DND-41 (cell line): ENCODE data around the gene ARHGAP4.

Experiments used
- ATAC-seq: fragments of 200-7000 bp; cut with Tn5 transposase; 3 replicates; pipeline ENCODE4 v1.9.1; 2021; ENCODE audit warnings: low read depth; ENCODE audit not compliant: insufficient read depth
- DNase-seq: peaks from one replicate; pipeline ENCODE4 v3.0.0-alpha.2; 2020
- H2AFZ ChIP-seq: 2 replicates; pipeline ENCODE4 v1.6.0; 2012; ENCODE audit warnings: low read depth, low read length
- H3K27ac ChIP-seq: 2 replicates; pipeline ENCODE4 v1.5.1; 2012; ENCODE audit warnings: low read length, inconsistent platforms
- H3K27me3 ChIP-seq: fragments of 200-600 bp; sonication (generic); 2 replicates; pipeline ENCODE4 v1.6.0; 2012; ENCODE audit warnings: low read length, mild to moderate bottlenecking, inconsistent platforms; ENCODE audit not compliant: insufficient read depth, poor library complexity
- H3K36me3 ChIP-seq: 2 replicates; pipeline ENCODE4 v1.5.1; 2012; ENCODE audit warnings: low read length, inconsistent platforms; ENCODE audit not compliant: insufficient read depth
- H3K4me1 ChIP-seq: 2 replicates; pipeline ENCODE4 v1.5.1; 2012; ENCODE audit warnings: mild to moderate bottlenecking, low read length; ENCODE audit not compliant: insufficient read depth
- H3K4me2 ChIP-seq: 2 replicates; pipeline ENCODE4 v1.6.0; 2012; ENCODE audit warnings: mild to moderate bottlenecking, moderate library complexity, low read length, inconsistent platforms; ENCODE audit not compliant: insufficient read depth
- H3K4me3 ChIP-seq, 2 experiments: fragments of 200-600 bp in 1 of 2; shearing (Covaris generic) in 1 of 2; 2 replicates each; pipeline ENCODE4 v1.5.1; 2012 to 2016; ENCODE audit warnings: inconsistent platforms in 2 of 2, low read length in 2 of 2, mild to moderate bottlenecking in 2 of 2, low read depth in 1 of 2, moderate library complexity in 1 of 2
- H3K79me2 ChIP-seq: 2 replicates; pipeline ENCODE4 v1.6.0; 2012; ENCODE audit warnings: low read length, inconsistent platforms; ENCODE audit not compliant: insufficient read depth
- H3K9ac ChIP-seq: 2 replicates; pipeline ENCODE4 v1.6.0; 2012; ENCODE audit warnings: low read depth, mild to moderate bottlenecking, inconsistent platforms, low read length, moderate library complexity
- H3K9me3 ChIP-seq: 2 replicates; pipeline ENCODE4 v1.5.1; 2012; ENCODE audit warnings: low read length, moderate library complexity, mild to moderate bottlenecking, inconsistent platforms; ENCODE audit not compliant: insufficient read depth, severe bottlenecking
- H4K20me1 ChIP-seq: 2 replicates; pipeline ENCODE4 v1.6.0; 2012; ENCODE audit warnings: low read length; ENCODE audit not compliant: insufficient read depth
- CTCF ChIP-seq: IDR thresholded peaks from 2 replicates; pipeline ENCODE4 v1.5.1; 2012; ENCODE audit warnings: borderline replicate concordance, low read length, moderate library complexity, mild to moderate bottlenecking; ENCODE audit not compliant: poor library complexity, severe bottlenecking; ENCODE audit errors: extremely low read depth
- EZH2 ChIP-seq: IDR thresholded peaks from 3 replicates; pipeline ENCODE4 v1.6.1; 2012; ENCODE audit warnings: borderline replicate concordance, low read depth, mild to moderate bottlenecking, moderate library complexity, low read length, inconsistent platforms; ENCODE audit not compliant: severe bottlenecking

The ARHGAP4 gene

GRCh38 chrX:153867139-153867538 is 58.9 kb downstream of the ARHGAP4 start:
- no peak for ATAC-seq
- Histone ChIP-seq H3K9ac (no peak overlapping the region), H3K27me3 (no peaks in the 10 kb centered on the region), H2AFZ (no peak overlapping the region), H3K36me3 (no peaks in the 10 kb centered on the region), H4K20me1 (no peaks in the 10 kb centered on the region), H3K9me3 (no peaks in the 10 kb centered on the region), H3K4me2 (no peak overlapping the region), H3K4me1 (no peaks in the 10 kb centered on the region), H3K4me3 (no peak overlapping the region), H3K79me2 (no peaks in the 10 kb centered on the region), H3K27ac (no peak overlapping the region)
- no peak for TF ChIP-seq EZH2
- TF ChIP-seq CTCF: no peak
- DNase-seq: no peak

- ATAC-seq (no peak), DNase-seq (no peak)
- no peaks in the 10 kb centered on the region for H4K20me1 ChIP-seq
- H3K4me1 ChIP-seq: no peaks in the 10 kb centered on the region
- no peaks in the 10 kb centered on the region for H3K27me3 ChIP-seq
- H3K36me3 ChIP-seq: no peaks in the 10 kb centered on the region
- H3K9me3 ChIP-seq: no peaks in the 10 kb centered on the region
- no peak for TF ChIP-seq CTCF
- no peak for TF ChIP-seq EZH2
- H3K27ac ChIP-seq: no peak overlapping the region
- no peak overlapping the region for H2AFZ ChIP-seq
- no peak overlapping the region for H3K4me2 ChIP-seq
- H3K9ac ChIP-seq: no peak overlapping the region
- H3K4me3 ChIP-seq: no peak overlapping the region
- no peaks in the 10 kb centered on the region for H3K79me2 ChIP-seq
Observed at GRCh38 chrX:153866302-153867019, 59.6 kb downstream of the ARHGAP4 start.

- no peaks in the 10 kb centered on the region for H4K20me1 ChIP-seq
- no peaks in the 10 kb centered on the region for H3K9me3 ChIP-seq
- H3K27ac ChIP-seq: no peak overlapping the region
- TF ChIP-seq CTCF: no peak
- no peak for TF ChIP-seq EZH2
- H2AFZ ChIP-seq: no peak overlapping the region
- no peak overlapping the region for H3K4me2 ChIP-seq
- DNase-seq (no peak), ATAC-seq (no peak)
- H3K9ac ChIP-seq: no peak overlapping the region
- no peaks in the 10 kb centered on the region for H3K79me2 ChIP-seq
- no peaks in the 10 kb centered on the region for H3K4me1 ChIP-seq
- H3K27me3 ChIP-seq: no peaks in the 10 kb centered on the region
- no peak overlapping the region for H3K4me3 ChIP-seq
- H3K36me3 ChIP-seq: no peaks in the 10 kb centered on the region
Observed at GRCh38 chrX:153865685-153866084, 60.4 kb downstream of the ARHGAP4 start.

- TF ChIP-seq CTCF: no peak
- no peak for TF ChIP-seq EZH2
- Histone ChIP-seq H3K27ac (no peak overlapping the region), H3K4me1 (no peaks in the 10 kb centered on the region), H4K20me1 (no peaks in the 10 kb centered on the region), H2AFZ (no peak overlapping the region), H3K79me2 (no peaks in the 10 kb centered on the region), H3K9me3 (no peaks in the 10 kb centered on the region), H3K36me3 (no peaks in the 10 kb centered on the region), H3K4me2 (no peak overlapping the region), H3K27me3 (no peaks in the 10 kb centered on the region), H3K4me3 (no peak overlapping the region), H3K9ac (no peak overlapping the region)
- ATAC-seq: no peak
- no peak for DNase-seq
Observed at GRCh38 chrX:153865321-153865580, 60.8 kb downstream of the ARHGAP4 start.
